GM23338 (cell line): ENCODE results near the gene MICALL2. TPM values are rescaled to one million over a fixed set of nuclear protein-coding genes. Genes with fewer than 3 reads are reported as not detected.

Experiments used
- ATAC-seq: fragments of 200-7000 bp; cut with Tn5 transposase; 3 replicates; pipeline ENCODE4 v1.9.1; 2020
- DNase-seq: peaks from one replicate; pipeline ENCODE4 v3.0.0-alpha.2; 2015; ENCODE audit warnings: low spot score
- H2AFZ ChIP-seq: fragments of 200-600 bp; sonication (generic); 2 replicates; pipeline ENCODE4 v1.8.0; 2016; ENCODE audit warnings: antibody characterized with exemption, mild to moderate bottlenecking, moderate library complexity
- H3F3A ChIP-seq: fragments of 200-600 bp; sonication (generic); replicated peaks from 2 replicates; pipeline ENCODE4 v1.8.0; 2017; ENCODE audit warnings: antibody characterized with exemption, mixed run types, low read depth
- H3K27ac ChIP-seq: fragments of 200-600 bp; sonication (generic); 2 replicates; pipeline ENCODE4 v1.6.1; 2016; ENCODE audit warnings: low read depth
- H3K27me3 ChIP-seq: fragments of 200-600 bp; sonication (generic); 2 replicates; pipeline ENCODE4 v1.8.0; 2016; ENCODE audit warnings: mild to moderate bottlenecking, mixed run types, moderate library complexity; ENCODE audit not compliant: insufficient read depth
- H3K36me3 ChIP-seq: fragments of 200-600 bp; sonication (generic); 2 replicates; pipeline ENCODE4 v1.8.0; 2016; ENCODE audit warnings: mild to moderate bottlenecking; ENCODE audit not compliant: insufficient read depth
- H3K4me1 ChIP-seq: fragments of 200-600 bp; sonication (generic); 2 replicates; pipeline ENCODE4 v1.8.0; 2016; ENCODE audit warnings: mild to moderate bottlenecking, moderate library complexity; ENCODE audit not compliant: insufficient read depth
- H3K4me2 ChIP-seq: fragments of 200-600 bp; sonication (generic); 2 replicates; pipeline ENCODE4 v1.7.1; 2017; ENCODE audit warnings: mixed run types
- H3K4me3 ChIP-seq: fragments of 200-600 bp; sonication (generic); 2 replicates; pipeline ENCODE4 v1.6.1; 2016; ENCODE audit warnings: mixed run types
- H3K79me2 ChIP-seq: fragments of 200-600 bp; sonication (generic); replicated peaks from 2 replicates; pipeline ENCODE4 v1.8.0; 2017; ENCODE audit warnings: mild to moderate bottlenecking; ENCODE audit not compliant: insufficient read depth
- H3K9me2 ChIP-seq: fragments of 200-600 bp; sonication (generic); 2 replicates; pipeline ENCODE4 v1.8.0; 2017; ENCODE audit not compliant: insufficient read depth
- H4K20me1 ChIP-seq: fragments of 200-600 bp; sonication (generic); replicated peaks from 2 replicates; pipeline ENCODE4 v1.8.0; 2017; ENCODE audit warnings: mild to moderate bottlenecking; ENCODE audit not compliant: insufficient read depth
- H3K27ac Mint-ChIP-seq: 2 replicates; pipeline ENCODE4 v1.8.0; 2020; ENCODE audit warnings: inconsistent platforms, mild to moderate bottlenecking, moderate library complexity, mixed read lengths
- H3K27me3 Mint-ChIP-seq: 3 replicates; pipeline ENCODE4 v1.8.0; 2022; ENCODE audit warnings: low read depth, mild to moderate bottlenecking, moderate library complexity, mixed read lengths, inconsistent platforms; ENCODE audit not compliant: insufficient read depth, poor library complexity
- H3K36me3 Mint-ChIP-seq: 3 replicates; pipeline ENCODE4 v1.8.0; 2021; ENCODE audit warnings: low read depth, mild to moderate bottlenecking, inconsistent platforms, moderate library complexity, mixed read lengths
- H3K4me1 Mint-ChIP-seq: 3 replicates; pipeline ENCODE4 v1.8.0; 2020; ENCODE audit warnings: mild to moderate bottlenecking, inconsistent platforms, mixed read lengths
- H3K4me3 Mint-ChIP-seq: 3 replicates; pipeline ENCODE4 v1.8.0; 2021; ENCODE audit warnings: moderate library complexity, mild to moderate bottlenecking, inconsistent platforms, mixed read lengths
- H3K9me3 Mint-ChIP-seq: 3 replicates; pipeline ENCODE4 v1.8.0; 2020; ENCODE audit warnings: moderate library complexity, mild to moderate bottlenecking, inconsistent platforms, mixed read lengths
- ETS1 ChIP-seq: IDR thresholded peaks from 2 replicates; pipeline ENCODE4 v1.6.1; 2016; ENCODE audit warnings: antibody characterized with exemption
- EZH2phosphoT487 ChIP-seq: fragments of 200-600 bp; sonication (generic); IDR thresholded peaks from one replicate; pipeline ENCODE4 v1.8.1; 2018; ENCODE audit warnings: antibody characterized with exemption; ENCODE audit not compliant: unreplicated experiment
- JUNB ChIP-seq: IDR thresholded peaks from one replicate; pipeline ENCODE4 v1.6.1; 2016; ENCODE audit warnings: antibody characterized with exemption; ENCODE audit not compliant: unreplicated experiment
- NANOG ChIP-seq: IDR thresholded peaks from 2 replicates; pipeline ENCODE4 v1.6.1; 2016; ENCODE audit warnings: antibody characterized with exemption, borderline replicate concordance
- STAT1 ChIP-seq: IDR thresholded peaks from one replicate; pipeline ENCODE4 v1.6.1; 2016; ENCODE audit warnings: antibody characterized with exemption; ENCODE audit not compliant: unreplicated experiment
- ZNF114 ChIP-seq: fragments of 250-450 bp; sonication (Bioruptor Pico); IDR thresholded peaks from 2 replicates; pipeline ENCODE4 v1.5.0; 2020; ENCODE audit warnings: mild to moderate bottlenecking, moderate library complexity
- ZNF462 ChIP-seq: fragments of 250-450 bp; sonication (Bioruptor Pico); IDR thresholded peaks from 2 replicates; pipeline ENCODE4 v1.5.0; 2020; ENCODE audit warnings: mild to moderate bottlenecking, moderate library complexity
- polyA plus RNA-seq: library from polyadenylated mRNA; unstranded; fragments of >200 nt; fragmentation: Nextera tagmentation; extraction: Ambion mirVana; gene quantifications from 2 replicates; pipeline ENCODE4 v1.2.1, GENCODE V29; 2016
- total RNA-seq: library from RNA; depleted of rRNA; stranded (reverse); fragments of >200 nt; shearing (Covaris generic); gene quantifications from 2 replicates; pipeline ENCODE4 v1.2.3, GENCODE V29; 2014
- TF ChIP-seq, protein P1 (sequence below), 2 experiments: fragments of 200-600 bp in 1 of 2; sonication (generic) in 1 of 2; conservative IDR thresholded peaks; 2 replicates each; pipeline versions ENCODE4 v1.5.1 to v1.6.1; 2016 to 2017; ENCODE audit warnings: antibody characterized with exemption in 2 of 2, low read depth in 2 of 2, mild to moderate bottlenecking in 2 of 2, moderate library complexity in 1 of 2

The MICALL2 gene
- total and polyA plus RNA-seq, 2 experiments from 2014 or later: 7.0 to 13.0 TPM

GRCh38 chr7:1397491-1398327 is 61.6 kb downstream of the MICALL2 start (continued):
- TF ChIP-seq EZH2phosphoT487 (no peak), ETS1 (no peak), STAT1 (no peak), ZNF114 (CRISPR knock-in tag) (no peak), JUNB (no peak)
- TF ChIP-seq, protein P1, sequence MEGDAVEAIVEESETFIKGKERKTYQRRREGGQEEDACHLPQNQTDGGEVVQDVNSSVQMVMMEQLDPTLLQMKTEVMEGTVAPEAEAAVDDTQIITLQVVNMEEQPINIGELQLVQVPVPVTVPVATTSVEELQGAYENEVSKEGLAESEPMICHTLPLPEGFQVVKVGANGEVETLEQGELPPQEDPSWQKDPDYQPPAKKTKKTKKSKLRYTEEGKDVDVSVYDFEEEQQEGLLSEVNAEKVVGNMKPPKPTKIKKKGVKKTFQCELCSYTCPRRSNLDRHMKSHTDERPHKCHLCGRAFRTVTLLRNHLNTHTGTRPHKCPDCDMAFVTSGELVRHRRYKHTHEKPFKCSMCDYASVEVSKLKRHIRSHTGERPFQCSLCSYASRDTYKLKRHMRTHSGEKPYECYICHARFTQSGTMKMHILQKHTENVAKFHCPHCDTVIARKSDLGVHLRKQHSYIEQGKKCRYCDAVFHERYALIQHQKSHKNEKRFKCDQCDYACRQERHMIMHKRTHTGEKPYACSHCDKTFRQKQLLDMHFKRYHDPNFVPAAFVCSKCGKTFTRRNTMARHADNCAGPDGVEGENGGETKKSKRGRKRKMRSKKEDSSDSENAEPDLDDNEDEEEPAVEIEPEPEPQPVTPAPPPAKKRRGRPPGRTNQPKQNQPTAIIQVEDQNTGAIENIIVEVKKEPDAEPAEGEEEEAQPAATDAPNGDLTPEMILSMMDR (conservative IDR thresholded peaks at IDR 0.05; ENCODE audit: low read depth in 2 of 2): no peak

GRCh38 chr7:1396195-1396594 is 63.1 kb downstream of the MICALL2 start:
- H3K27me3 ChIP-seq: no peaks in the 10 kb centered on the region
- H3K36me3 ChIP-seq: no peaks in the 10 kb centered on the region
- no peaks in the 10 kb centered on the region for H3F3A ChIP-seq
- H3K27ac ChIP-seq: no peak overlapping the region
- H3K4me1 Mint-ChIP-seq: no peaks in the 10 kb centered on the region
- H2AFZ ChIP-seq: no peak overlapping the region
- DNase-seq (no peak), ATAC-seq (no peak)
- H3K9me2 ChIP-seq: no peaks in the 10 kb centered on the region
- H3K4me1 ChIP-seq: no peaks in the 10 kb centered on the region
- no peaks in the 10 kb centered on the region for H3K79me2 ChIP-seq
- no peaks in the 10 kb centered on the region for H3K36me3 Mint-ChIP-seq
- H3K9me3 Mint-ChIP-seq: peaks cover 17% of the 10 kb centered on the region
- no peak overlapping the region for H3K27ac Mint-ChIP-seq
- no peak overlapping the region for H3K4me3 Mint-ChIP-seq
- TF ChIP-seq NANOG (no peak), ZNF462 (CRISPR knock-in tag) (no peak), EZH2phosphoT487 (no peak)
- no peak overlapping the region for H3K4me2 ChIP-seq
- H3K4me3 ChIP-seq: no peak overlapping the region
- H3K27me3 Mint-ChIP-seq: peaks cover 5% of the 10 kb centered on the region
- H4K20me1 ChIP-seq: no peaks in the 10 kb centered on the region
